ENCODE results near the gene TRIP10.

TRIP10 gene

GRCh38 chr19:6793411-6793810 lies 53.9 kb downstream of the TRIP10 start:
- TF ChIP-seq CTCF (conservative IDR thresholded peaks at IDR 0.05; ENCODE audit: low read depth, low read length), result no peak
- H3K27me3 ChIP-seq (ENCODE audit: insufficient read depth, low read depth), result no peaks in the 10 kb centered on the region
- no peak overlapping the region for H3K4me3 ChIP-seq (IDR thresholded peaks at IDR 0.05; ENCODE audit: insufficient read depth, low read depth, low read length)
- H3K27ac ChIP-seq, result no peak overlapping the region
- no peak overlapping the region for H3K4me2 ChIP-seq
- no peaks in the 10 kb centered on the region for H4K20me1 ChIP-seq (ENCODE audit: insufficient read depth)
- no peak overlapping the region for H2AFZ ChIP-seq (ENCODE audit: low read depth)
- no peaks in the 10 kb centered on the region for H3K36me3 ChIP-seq (ENCODE audit: insufficient read depth)
- H3K4me1 ChIP-seq (ENCODE audit: low read depth, poor library complexity, severe bottlenecking), result peaks cover 39% of the 10 kb centered on the region
- H3K9ac ChIP-seq, result no peak overlapping the region
- peaks cover 67% of the 10 kb centered on the region for H3K79me2 ChIP-seq (ENCODE audit: insufficient read depth, low read depth)

- Histone ChIP-seq H3K4me2 (no peak overlapping the region), H3K27ac (no peak overlapping the region), H3K36me3 (ENCODE audit: insufficient read depth) (no peaks in the 10 kb centered on the region), H3K4me1 (ENCODE audit: low read depth, poor library complexity, severe bottlenecking) (peaks cover 35% of the 10 kb centered on the region), H3K27me3 (ENCODE audit: insufficient read depth, low read depth) (no peaks in the 10 kb centered on the region), H3K79me2 (ENCODE audit: insufficient read depth, low read depth) (peaks cover 65% of the 10 kb centered on the region), H3K9ac (no peak overlapping the region), H4K20me1 (ENCODE audit: insufficient read depth) (no peaks in the 10 kb centered on the region), H3K4me3 (IDR thresholded peaks at IDR 0.05; ENCODE audit: insufficient read depth, low read depth, low read length) (no peak overlapping the region), H2AFZ (ENCODE audit: low read depth) (no peak overlapping the region)
- TF ChIP-seq CTCF (conservative IDR thresholded peaks at IDR 0.05; ENCODE audit: low read depth, low read length), result no peak
Measured at GRCh38 chr19:6793973-6794372, 54.5 kb downstream of the TRIP10 start.

GRCh38 chr19:6794686-6795431 lies 55.4 kb downstream of the TRIP10 start:
- H2AFZ ChIP-seq (ENCODE audit: low read depth), result no peak overlapping the region
- no peak overlapping the region for H3K4me3 ChIP-seq (IDR thresholded peaks at IDR 0.05; ENCODE audit: insufficient read depth, low read depth, low read length)
- H3K4me1 ChIP-seq (ENCODE audit: low read depth, poor library complexity, severe bottlenecking), result peaks cover 35% of the 10 kb centered on the region
- no peak overlapping the region for H3K9ac ChIP-seq
- no peak overlapping the region for H3K4me2 ChIP-seq
- no peaks in the 10 kb centered on the region for H3K36me3 ChIP-seq (ENCODE audit: insufficient read depth)
- no peaks in the 10 kb centered on the region for H3K27me3 ChIP-seq (ENCODE audit: insufficient read depth, low read depth)
- no peak overlapping the region for H3K27ac ChIP-seq
- H4K20me1 ChIP-seq (ENCODE audit: insufficient read depth), result no peaks in the 10 kb centered on the region
- no peak for TF ChIP-seq CTCF (conservative IDR thresholded peaks at IDR 0.05; ENCODE audit: low read depth, low read length)
- peaks cover 67% of the 10 kb centered on the region for H3K79me2 ChIP-seq (ENCODE audit: insufficient read depth, low read depth)

- Histone ChIP-seq H3K4me2 (no peak overlapping the region), H3K4me3 (IDR thresholded peaks at IDR 0.05; ENCODE audit: insufficient read depth, low read depth, low read length) (no peak overlapping the region), H4K20me1 (ENCODE audit: insufficient read depth) (no peaks in the 10 kb centered on the region), H2AFZ (ENCODE audit: low read depth) (no peak overlapping the region), H3K27me3 (ENCODE audit: insufficient read depth, low read depth) (no peaks in the 10 kb centered on the region), H3K79me2 (ENCODE audit: insufficient read depth, low read depth) (peaks cover 71% of the 10 kb centered on the region), H3K4me1 (ENCODE audit: low read depth, poor library complexity, severe bottlenecking) (peaks cover 28% of the 10 kb centered on the region), H3K9ac (no peak overlapping the region), H3K36me3 (ENCODE audit: insufficient read depth) (no peaks in the 10 kb centered on the region), H3K27ac (no peak overlapping the region)
- no peak for TF ChIP-seq CTCF (conservative IDR thresholded peaks at IDR 0.05; ENCODE audit: low read depth, low read length)
Measured at GRCh38 chr19:6796278-6796677, 56.8 kb downstream of the TRIP10 start.

Data from KMS-11 (cell line).